A673 (cell line): ENCODE data around the gene NAA38. TPM values are rescaled to one million over a fixed set of nuclear protein-coding genes. Genes with fewer than 3 reads are reported as not detected.
A peak's percentile ranks its signal among the peaks of the same experiment; 100 is the strongest.

Source experiments
- BruUV-seq: library from RNA; stranded (reverse); fragments of 400-500 nt; replicated peaks from 2 replicates; lab custom pipeline; 2021; lab: Mats Ljungman, UMichigan
- CTCF ChIA-PET: fragments of 300-600 bp; sonication (Branson Sonifier 250); formaldehyde crosslinking; loops from one replicate; lab custom pipeline; 2022; ENCODE audit warnings: antibody characterized with exemption; lab: Charles Lee
- POLR2A ChIA-PET: fragments of 300-600 bp; sonication (Branson Sonifier 250); formaldehyde crosslinking; loops from one replicate; lab custom pipeline; 2022; ENCODE audit warnings: antibody characterized with exemption; ENCODE audit not compliant: low non-redundant PET; lab: Charles Lee
- DNase-seq: peaks from one replicate; pipeline ENCODE4 v3.0.0-alpha.2; 2015; ENCODE audit warnings: low spot score
- H3K27ac ChIP-seq: fragments of 200-600 bp; sonication (generic); 2 replicates; pipeline ENCODE4 v1.5.1; 2016; ENCODE audit warnings: mixed run types, low read depth, mild to moderate bottlenecking, mixed read lengths, antibody characterized with exemption, low read length; ENCODE audit not compliant: poor library complexity, severe bottlenecking
- H3K27me3 ChIP-seq: fragments of 200-600 bp; sonication (generic); replicated peaks from 2 replicates; pipeline ENCODE4 v1.6.1; 2017; ENCODE audit warnings: mixed run types, low read depth, mild to moderate bottlenecking, mixed read lengths, antibody characterized with exemption, low read length; ENCODE audit not compliant: insufficient read depth, poor library complexity
- H3K36me3 ChIP-seq: fragments of 200-600 bp; sonication (generic); 2 replicates; pipeline ENCODE4 v1.6.1; 2016; ENCODE audit warnings: mixed run types, mild to moderate bottlenecking, mixed read lengths, antibody characterized with exemption, low read length; ENCODE audit not compliant: insufficient read depth, poor library complexity, severe bottlenecking
- H3K4me1 ChIP-seq: fragments of 200-600 bp; sonication (generic); 2 replicates; pipeline ENCODE4 v1.6.1; 2017; ENCODE audit warnings: mixed run types, mild to moderate bottlenecking, mixed read lengths, antibody characterized with exemption, low read length; ENCODE audit not compliant: insufficient read depth, poor library complexity, severe bottlenecking
- H3K4me3 ChIP-seq: fragments of 200-600 bp; sonication (generic); 2 replicates; pipeline ENCODE4 v1.5.1; 2016; ENCODE audit warnings: low read depth, mixed run types, mild to moderate bottlenecking, mixed read lengths, low read length; ENCODE audit not compliant: poor library complexity, severe bottlenecking
- H3K9me3 ChIP-seq: fragments of 200-600 bp; sonication (generic); 2 replicates; pipeline ENCODE4 v1.6.1; 2016; ENCODE audit warnings: mixed run types, low read depth, mild to moderate bottlenecking, mixed read lengths, antibody characterized with exemption, low read length; ENCODE audit not compliant: poor library complexity, severe bottlenecking
- EZH2 ChIP-seq: fragments of 200-600 bp; sonication (generic); IDR thresholded peaks from 2 replicates; pipeline ENCODE4 v1.6.1; 2017; ENCODE audit warnings: borderline replicate concordance, low read depth, mild to moderate bottlenecking, mixed read lengths, antibody characterized with exemption, low read length; ENCODE audit not compliant: poor library complexity, severe bottlenecking
- intact Hi-C: fragments of 100-400 bp; cut with micrococcal nuclease; formaldehyde crosslinking; loops from one replicate; pipeline ENCODE4 v1.10.0; 2022; ENCODE audit not compliant: unreplicated experiment
- total RNA-seq: library from RNA; stranded (reverse); gene quantifications from 2 replicates; pipeline ENCODE4 v1.2.3, GENCODE V29; 2021
- TF ChIP-seq, protein P1 (sequence below): fragments of 300-800, 200-600 bp; sonication (generic); conservative IDR thresholded peaks from 2 replicates; pipeline ENCODE4 v1.5.1; 2017; ENCODE audit warnings: low read depth, mild to moderate bottlenecking, antibody characterized with exemption, low read length, moderate library complexity, mixed read lengths

NAA38 gene
- total RNA-seq, 1 experiment from 2014 or later = 64.3 TPM

DNA sequence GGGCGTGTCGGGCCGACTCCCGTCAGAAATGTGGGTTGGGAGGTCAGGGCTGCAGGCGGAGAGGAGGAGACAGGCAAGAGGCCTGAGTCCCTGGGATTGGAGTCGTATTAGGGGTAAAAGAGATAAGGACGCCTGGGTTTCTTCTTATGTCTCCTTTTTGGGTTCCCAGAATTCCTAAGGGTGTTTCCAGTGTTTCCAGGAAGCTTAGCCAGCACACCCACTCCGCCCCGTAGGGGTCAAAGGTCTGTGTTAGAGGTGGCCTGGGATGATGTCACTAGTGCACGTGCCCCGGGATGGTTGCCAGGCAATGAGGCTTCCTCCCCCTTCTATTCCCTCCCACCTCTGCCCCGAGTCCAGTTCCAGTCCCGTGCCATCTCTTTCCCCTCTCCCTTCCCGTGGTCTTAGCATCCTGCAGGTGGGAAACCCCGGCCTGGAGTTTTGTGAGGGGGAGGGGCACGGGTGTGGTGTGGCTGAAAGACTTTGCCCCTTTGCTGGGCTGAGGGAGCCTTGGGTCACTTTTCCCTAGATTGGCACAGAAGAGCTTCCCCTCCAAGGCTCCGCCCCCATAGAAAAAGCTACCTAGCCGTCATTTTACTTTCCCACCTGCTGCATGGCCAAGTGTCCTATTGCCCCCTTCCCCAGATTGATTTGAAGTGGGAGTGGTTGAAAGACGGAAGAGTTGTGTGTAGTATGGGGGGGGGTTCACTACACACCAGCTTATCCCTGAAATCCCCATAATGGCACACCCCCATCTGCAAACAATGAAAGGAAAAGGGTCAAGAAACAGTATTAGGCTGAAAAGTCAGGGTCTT lies 20.6 kb downstream of the NAA38 start:
- H3K4me1 ChIP-seq = peaks cover 46% of the 10 kb centered on the region
- POLR2A ChIA-PET = no interaction called here
- H3K4me3 ChIP-seq = peak overlapping the region; percentile 75
- DNase-seq = peak; percentile 97
- no peaks in the 10 kb centered on the region for H3K9me3 ChIP-seq
- BruUV-seq = no TSS peak
- no peak for TF ChIP-seq EZH2
- CTCF ChIA-PET = interaction anchor here (1.0 kb wide), 1 partner anchor 237 kb away, joined by 3 read pairs; no protein-coding TSS in a partner anchor
- H3K27ac ChIP-seq = peak overlapping the region; percentile 97
- H3K36me3 ChIP-seq = peaks cover 2% of the 10 kb centered on the region
- intact Hi-C loops = no loop called here
- no peaks in the 10 kb centered on the region for H3K27me3 ChIP-seq

DNA sequence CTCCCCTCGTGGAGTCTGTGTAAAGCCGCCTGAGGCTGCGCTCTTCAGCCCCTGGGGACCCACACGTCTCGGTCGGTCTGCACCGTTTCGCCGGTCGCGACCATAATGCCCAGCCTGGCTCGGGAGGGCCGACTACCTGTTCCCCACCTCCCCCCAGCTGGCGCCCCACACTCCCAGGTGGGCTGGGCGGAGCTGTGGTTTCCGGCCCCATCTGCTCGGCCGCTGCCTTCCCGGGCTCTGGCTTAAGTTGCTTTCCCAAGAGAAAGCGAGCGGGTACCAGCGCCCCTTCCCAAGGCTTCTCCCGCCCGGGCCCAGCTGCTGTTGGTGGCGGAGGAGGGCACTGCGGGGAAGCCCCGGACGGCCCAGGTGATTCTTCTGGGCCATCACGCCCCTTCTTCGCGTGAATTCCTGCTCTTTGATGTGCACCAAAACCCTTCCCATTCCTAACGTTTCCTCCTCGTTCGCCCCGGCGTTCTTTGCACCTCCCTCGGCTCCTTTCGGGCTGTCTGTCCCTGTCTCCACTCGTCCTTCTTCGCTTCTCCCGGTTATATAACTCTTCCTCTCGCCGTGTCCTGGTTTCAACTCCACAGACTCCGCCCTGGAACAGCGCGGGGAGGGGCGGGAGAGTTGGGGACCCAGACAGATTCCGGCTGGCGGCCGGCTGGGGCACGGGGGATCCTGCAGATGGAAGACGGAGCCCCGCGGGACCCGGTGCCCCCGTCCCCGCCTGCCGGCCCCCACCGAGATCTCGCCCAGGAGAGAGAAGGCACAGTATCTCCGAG lies 21.4 kb downstream of the NAA38 start:
- Histone ChIP-seq H3K36me3 (peaks cover 2% of the 10 kb centered on the region), H3K4me3 (peak overlapping the region; percentile 75), H3K4me1 (peaks cover 39% of the 10 kb centered on the region), H3K27me3 (no peaks in the 10 kb centered on the region), H3K9me3 (no peaks in the 10 kb centered on the region), H3K27ac (peak overlapping the region; percentile 97)
- BruUV-seq = no TSS peak
- CTCF ChIA-PET = interaction anchor here (0.6 kb wide), 2 partner anchors 186 to 258 kb away, joined by 3 to 5 read pairs; no protein-coding TSS in a partner anchor
- POLR2A ChIA-PET = no interaction called here
- DNase-seq = peak; percentile 78
- intact Hi-C loops = loop anchor here (1.0 kb wide), 1 partner anchor 15 kb away; no protein-coding TSS in a partner anchor
- TF ChIP-seq EZH2 = no peak
- TF ChIP-seq, protein P1, sequence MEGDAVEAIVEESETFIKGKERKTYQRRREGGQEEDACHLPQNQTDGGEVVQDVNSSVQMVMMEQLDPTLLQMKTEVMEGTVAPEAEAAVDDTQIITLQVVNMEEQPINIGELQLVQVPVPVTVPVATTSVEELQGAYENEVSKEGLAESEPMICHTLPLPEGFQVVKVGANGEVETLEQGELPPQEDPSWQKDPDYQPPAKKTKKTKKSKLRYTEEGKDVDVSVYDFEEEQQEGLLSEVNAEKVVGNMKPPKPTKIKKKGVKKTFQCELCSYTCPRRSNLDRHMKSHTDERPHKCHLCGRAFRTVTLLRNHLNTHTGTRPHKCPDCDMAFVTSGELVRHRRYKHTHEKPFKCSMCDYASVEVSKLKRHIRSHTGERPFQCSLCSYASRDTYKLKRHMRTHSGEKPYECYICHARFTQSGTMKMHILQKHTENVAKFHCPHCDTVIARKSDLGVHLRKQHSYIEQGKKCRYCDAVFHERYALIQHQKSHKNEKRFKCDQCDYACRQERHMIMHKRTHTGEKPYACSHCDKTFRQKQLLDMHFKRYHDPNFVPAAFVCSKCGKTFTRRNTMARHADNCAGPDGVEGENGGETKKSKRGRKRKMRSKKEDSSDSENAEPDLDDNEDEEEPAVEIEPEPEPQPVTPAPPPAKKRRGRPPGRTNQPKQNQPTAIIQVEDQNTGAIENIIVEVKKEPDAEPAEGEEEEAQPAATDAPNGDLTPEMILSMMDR = no peak

DNA sequence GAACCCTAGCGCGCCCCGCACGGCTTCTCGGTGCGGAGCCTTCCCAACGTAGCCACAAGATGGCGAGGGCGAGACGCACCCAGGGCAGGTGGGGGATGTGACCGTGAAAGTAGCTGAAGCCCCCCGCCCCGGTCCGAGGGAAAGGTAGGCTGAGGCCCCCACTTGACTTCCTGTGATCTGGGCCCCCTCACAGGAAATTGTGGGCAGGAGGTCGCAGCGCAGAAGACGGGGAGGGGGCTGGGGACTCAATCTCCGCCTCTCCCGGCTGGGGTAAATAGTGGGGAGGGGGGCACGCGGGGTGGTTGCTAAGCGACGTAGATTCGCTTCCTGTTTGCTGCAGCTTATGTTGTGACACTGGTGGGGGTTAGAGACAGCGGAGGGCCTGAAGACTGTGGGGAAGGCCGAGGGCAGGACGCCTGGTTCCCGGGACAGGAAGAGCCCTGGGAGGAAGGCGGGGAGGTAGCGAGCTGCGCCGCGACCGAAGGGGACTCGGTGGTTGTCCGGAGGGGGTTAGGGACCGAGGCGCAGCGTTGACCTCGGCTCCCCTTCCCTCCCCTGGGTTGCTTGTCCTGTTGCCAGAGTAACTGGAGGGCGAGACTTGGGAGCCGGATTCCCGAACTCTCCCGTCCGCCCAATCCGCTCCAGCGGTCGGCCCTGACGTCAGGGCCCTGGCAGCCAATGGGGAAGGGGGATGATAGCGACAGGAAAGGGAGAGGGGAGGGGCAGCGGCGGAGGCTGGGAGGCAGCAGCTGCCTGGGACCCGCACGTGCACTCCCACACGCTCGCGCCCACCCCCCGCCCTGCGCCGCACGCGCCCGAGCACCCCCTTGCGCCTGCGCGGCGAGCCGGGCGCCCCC lies 22.2 kb downstream of the NAA38 start:
- Histone ChIP-seq H3K4me3 (peak overlapping the region; percentile 75), H3K27ac (peak overlapping the region; percentile 97), H3K4me1 (peaks cover 31% of the 10 kb centered on the region), H3K36me3 (peaks cover 2% of the 10 kb centered on the region), H3K27me3 (no peaks in the 10 kb centered on the region), H3K9me3 (no peaks in the 10 kb centered on the region)
- BruUV-seq = no TSS peak
- intact Hi-C loops = loop anchor here (1.0 kb wide), 1 partner anchor 16 kb away; no protein-coding TSS in a partner anchor
- peak; percentile 100 for DNase-seq
- no peak for TF ChIP-seq EZH2
- TF ChIP-seq, protein P1 = peak; percentile 89
- CTCF ChIA-PET = interaction anchor here (0.6 to 1.9 kb wide), 9 partner anchors 10 to 259 kb away, joined by 3 to 12 read pairs (median 4); partner anchors contain the start of genes CYB5D1 and NAA38
- POLR2A ChIA-PET = interaction anchor here (0.6 to 0.7 kb wide), 2 partner anchors 15 to 61 kb away, joined by 3 to 9 read pairs; no protein-coding TSS in a partner anchor
